HepG2 (cell line): Measurements from ENCODE around the gene PRSS27. TPM values are rescaled to one million over a fixed set of nuclear protein-coding genes. Genes with fewer than 3 reads are reported as not detected.

ENCODE experiments used
- DPF2 ChIP-seq: sonication (generic); formaldehyde crosslinking; IDR thresholded peaks from 2 replicates; pipeline ENCODE4 v1.4.0; 2020; ENCODE audit warnings: mild to moderate bottlenecking, low read depth, missing genetic modification reagents, borderline replicate concordance
- ERF ChIP-seq: IDR thresholded peaks from 2 replicates; pipeline ENCODE4 v1.6.1; 2018; ENCODE audit warnings: missing biosample characterization, missing genetic modification reagents
- GFI1 ChIP-seq: sonication (generic); formaldehyde crosslinking; IDR thresholded peaks from 2 replicates; pipeline ENCODE4 v1.5.0; 2020; ENCODE audit warnings: missing genetic modification reagents, mild to moderate bottlenecking, borderline replicate concordance
- GMEB1 ChIP-seq: sonication (generic); formaldehyde crosslinking; IDR thresholded peaks from 2 replicates; pipeline ENCODE4 v1.5.1; 2020; ENCODE audit warnings: missing genetic modification reagents, mild to moderate bottlenecking, borderline replicate concordance
- KLF13 ChIP-seq: sonication (generic); formaldehyde crosslinking; IDR thresholded peaks from 2 replicates; pipeline ENCODE4 v1.4.0; 2020; ENCODE audit warnings: mild to moderate bottlenecking, missing genetic modification reagents
- NR2F2 ChIP-seq: IDR thresholded peaks from 2 replicates; pipeline ENCODE4 v1.6.1; 2012; ENCODE audit warnings: low read depth, inconsistent platforms, borderline replicate concordance
- PAX8 ChIP-seq: sonication (generic); formaldehyde crosslinking; IDR thresholded peaks from 2 replicates; pipeline ENCODE4 v1.8.0; 2022; ENCODE audit warnings: mild to moderate bottlenecking, missing genetic modification reagents, borderline replicate concordance
- PRPF4 ChIP-seq: fragments of 200-400 bp; formaldehyde crosslinking; IDR thresholded peaks from 2 replicates; pipeline ENCODE4 v1.6.1; 2016; ENCODE audit warnings: low read length, low read depth; ENCODE audit not compliant: poor library complexity, severe bottlenecking
- SUZ12 ChIP-seq: fragments of 150-350 bp; IDR thresholded peaks from 2 replicates; pipeline ENCODE4 v1.6.1; 2014; ENCODE audit warnings: low read depth, low read length
- ZFP36L2 ChIP-seq: sonication (generic); formaldehyde crosslinking; IDR thresholded peaks from 2 replicates; pipeline ENCODE4 v1.4.0; 2020; ENCODE audit warnings: missing genetic modification reagents
- ZNF333 ChIP-seq: sonication (generic); formaldehyde crosslinking; IDR thresholded peaks from 2 replicates; pipeline ENCODE4 v1.4.0; 2020; ENCODE audit warnings: mild to moderate bottlenecking, missing genetic modification reagents, borderline replicate concordance
- ZNF589 ChIP-seq: sonication (generic); formaldehyde crosslinking; conservative IDR thresholded peaks from 2 replicates; pipeline ENCODE4 v1.8.0; 2022; ENCODE audit warnings: mild to moderate bottlenecking, moderate library complexity, missing genetic modification reagents
- ZNF878 ChIP-seq: sonication (generic); formaldehyde crosslinking; IDR thresholded peaks from 2 replicates; pipeline ENCODE4 v1.8.1; 2023; ENCODE audit warnings: mild to moderate bottlenecking, missing genetic modification reagents, moderate library complexity
- polyA plus RNA-seq, 8 experiments: library from polyadenylated mRNA; depleted of rRNA in 3 of 8; stranded (reverse) in 7 of 8; unstranded in 1 of 8; fragments of >200 nt; fragmentation: Illumina TruSeq in 4 of 8; extraction: Trizol in 4 of 8; gene quantifications; 2 replicates each; pipeline versions ENCODE4 v1.2.1 to v1.2.3, GENCODE V29; 2011 to 2016; ENCODE audit warnings: low read depth in 4 of 8, missing spikeins in 1 of 8, mixed read lengths in 1 of 8; ENCODE audit not compliant: insufficient read depth in 1 of 8
- total RNA-seq, 5 experiments: library from RNA; depleted of rRNA; stranded (reverse); fragments of >200 nt; fragmentation: Illumina TruSeq; extraction: Trizol; gene quantifications; 2 replicates each; pipeline ENCODE4 v1.2.3, GENCODE V29; 2016; ENCODE audit warnings: low read depth in 1 of 5
- TF ChIP-seq, protein P1 (sequence below): sonication (generic); formaldehyde crosslinking; IDR thresholded peaks from 2 replicates; pipeline ENCODE4; 2020; ENCODE audit warnings: missing genetic modification reagents, mild to moderate bottlenecking, borderline replicate concordance
- TF ChIP-seq, protein P2 (sequence below): sonication (generic); formaldehyde crosslinking; IDR thresholded peaks from 2 replicates; pipeline ENCODE4 v1.5.1; 2020; ENCODE audit warnings: mild to moderate bottlenecking, missing genetic modification reagents, moderate library complexity
- TF ChIP-seq, protein P3 (sequence below): sonication (generic); formaldehyde crosslinking; IDR thresholded peaks from 2 replicates; pipeline ENCODE4 v1.5.0; 2020; ENCODE audit warnings: missing genetic modification reagents
- TF ChIP-seq, protein P4 (sequence below): sonication (generic); formaldehyde crosslinking; IDR thresholded peaks from 2 replicates; pipeline ENCODE4 v1.5.0; 2020; ENCODE audit warnings: missing genetic modification reagents, mild to moderate bottlenecking, borderline replicate concordance

PRSS27 gene
- total and polyA plus RNA-seq, 2 of the 13 experiments (the other 11 are each of a cell fraction or from before 2014, with no cell fraction given) = 0.20 to 0.73 TPM

GRCh38 chr16:2720719-2721633, 952 bp upstream of the PRSS27 start (continued):
- TF ChIP-seq, protein P1, sequence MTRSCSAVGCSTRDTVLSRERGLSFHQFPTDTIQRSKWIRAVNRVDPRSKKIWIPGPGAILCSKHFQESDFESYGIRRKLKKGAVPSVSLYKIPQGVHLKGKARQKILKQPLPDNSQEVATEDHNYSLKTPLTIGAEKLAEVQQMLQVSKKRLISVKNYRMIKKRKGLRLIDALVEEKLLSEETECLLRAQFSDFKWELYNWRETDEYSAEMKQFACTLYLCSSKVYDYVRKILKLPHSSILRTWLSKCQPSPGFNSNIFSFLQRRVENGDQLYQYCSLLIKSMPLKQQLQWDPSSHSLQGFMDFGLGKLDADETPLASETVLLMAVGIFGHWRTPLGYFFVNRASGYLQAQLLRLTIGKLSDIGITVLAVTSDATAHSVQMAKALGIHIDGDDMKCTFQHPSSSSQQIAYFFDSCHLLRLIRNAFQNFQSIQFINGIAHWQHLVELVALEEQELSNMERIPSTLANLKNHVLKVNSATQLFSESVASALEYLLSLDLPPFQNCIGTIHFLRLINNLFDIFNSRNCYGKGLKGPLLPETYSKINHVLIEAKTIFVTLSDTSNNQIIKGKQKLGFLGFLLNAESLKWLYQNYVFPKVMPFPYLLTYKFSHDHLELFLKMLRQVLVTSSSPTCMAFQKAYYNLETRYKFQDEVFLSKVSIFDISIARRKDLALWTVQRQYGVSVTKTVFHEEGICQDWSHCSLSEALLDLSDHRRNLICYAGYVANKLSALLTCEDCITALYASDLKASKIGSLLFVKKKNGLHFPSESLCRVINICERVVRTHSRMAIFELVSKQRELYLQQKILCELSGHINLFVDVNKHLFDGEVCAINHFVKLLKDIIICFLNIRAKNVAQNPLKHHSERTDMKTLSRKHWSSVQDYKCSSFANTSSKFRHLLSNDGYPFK = peak; percentile 53; the same call in 1 of the 2 replicates
- no peak for TF ChIP-seq ZNF589 (CRISPR knock-in tag)
- TF ChIP-seq, protein P2, sequence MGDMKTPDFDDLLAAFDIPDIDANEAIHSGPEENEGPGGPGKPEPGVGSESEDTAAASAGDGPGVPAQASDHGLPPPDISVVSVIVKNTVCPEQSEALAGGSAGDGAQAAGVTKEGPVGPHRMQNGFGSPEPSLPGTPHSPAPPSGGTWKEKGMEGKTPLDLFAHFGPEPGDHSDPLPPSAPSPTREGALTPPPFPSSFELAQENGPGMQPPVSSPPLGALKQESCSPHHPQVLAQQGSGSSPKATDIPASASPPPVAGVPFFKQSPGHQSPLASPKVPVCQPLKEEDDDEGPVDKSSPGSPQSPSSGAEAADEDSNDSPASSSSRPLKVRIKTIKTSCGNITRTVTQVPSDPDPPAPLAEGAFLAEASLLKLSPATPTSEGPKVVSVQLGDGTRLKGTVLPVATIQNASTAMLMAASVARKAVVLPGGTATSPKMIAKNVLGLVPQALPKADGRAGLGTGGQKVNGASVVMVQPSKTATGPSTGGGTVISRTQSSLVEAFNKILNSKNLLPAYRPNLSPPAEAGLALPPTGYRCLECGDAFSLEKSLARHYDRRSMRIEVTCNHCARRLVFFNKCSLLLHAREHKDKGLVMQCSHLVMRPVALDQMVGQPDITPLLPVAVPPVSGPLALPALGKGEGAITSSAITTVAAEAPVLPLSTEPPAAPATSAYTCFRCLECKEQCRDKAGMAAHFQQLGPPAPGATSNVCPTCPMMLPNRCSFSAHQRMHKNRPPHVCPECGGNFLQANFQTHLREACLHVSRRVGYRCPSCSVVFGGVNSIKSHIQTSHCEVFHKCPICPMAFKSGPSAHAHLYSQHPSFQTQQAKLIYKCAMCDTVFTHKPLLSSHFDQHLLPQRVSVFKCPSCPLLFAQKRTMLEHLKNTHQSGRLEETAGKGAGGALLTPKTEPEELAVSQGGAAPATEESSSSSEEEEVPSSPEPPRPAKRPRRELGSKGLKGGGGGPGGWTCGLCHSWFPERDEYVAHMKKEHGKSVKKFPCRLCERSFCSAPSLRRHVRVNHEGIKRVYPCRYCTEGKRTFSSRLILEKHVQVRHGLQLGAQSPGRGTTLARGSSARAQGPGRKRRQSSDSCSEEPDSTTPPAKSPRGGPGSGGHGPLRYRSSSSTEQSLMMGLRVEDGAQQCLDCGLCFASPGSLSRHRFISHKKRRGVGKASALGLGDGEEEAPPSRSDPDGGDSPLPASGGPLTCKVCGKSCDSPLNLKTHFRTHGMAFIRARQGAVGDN (CRISPR knock-in tag) = peak; percentile 74
- no peak for TF ChIP-seq KLF13 (CRISPR knock-in tag)
- TF ChIP-seq GFI1 = no peak
- no peak for TF ChIP-seq PAX8 (CRISPR knock-in tag)
- peak; percentile 28; the same call in 1 of the 2 replicates for TF ChIP-seq NR2F2
- TF ChIP-seq ZNF333 (CRISPR knock-in tag) = no peak
- peak; percentile 63; the same call in 1 of the 2 replicates for TF ChIP-seq GMEB1
- TF ChIP-seq, protein P3, sequence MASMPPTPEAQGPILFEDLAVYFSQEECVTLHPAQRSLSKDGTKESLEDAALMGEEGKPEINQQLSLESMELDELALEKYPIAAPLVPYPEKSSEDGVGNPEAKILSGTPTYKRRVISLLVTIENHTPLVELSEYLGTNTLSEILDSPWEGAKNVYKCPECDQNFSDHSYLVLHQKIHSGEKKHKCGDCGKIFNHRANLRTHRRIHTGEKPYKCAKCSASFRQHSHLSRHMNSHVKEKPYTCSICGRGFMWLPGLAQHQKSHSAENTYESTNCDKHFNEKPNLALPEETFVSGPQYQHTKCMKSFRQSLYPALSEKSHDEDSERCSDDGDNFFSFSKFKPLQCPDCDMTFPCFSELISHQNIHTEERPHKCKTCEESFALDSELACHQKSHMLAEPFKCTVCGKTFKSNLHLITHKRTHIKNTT (CRISPR knock-in tag) = no peak
- TF ChIP-seq, protein P4, sequence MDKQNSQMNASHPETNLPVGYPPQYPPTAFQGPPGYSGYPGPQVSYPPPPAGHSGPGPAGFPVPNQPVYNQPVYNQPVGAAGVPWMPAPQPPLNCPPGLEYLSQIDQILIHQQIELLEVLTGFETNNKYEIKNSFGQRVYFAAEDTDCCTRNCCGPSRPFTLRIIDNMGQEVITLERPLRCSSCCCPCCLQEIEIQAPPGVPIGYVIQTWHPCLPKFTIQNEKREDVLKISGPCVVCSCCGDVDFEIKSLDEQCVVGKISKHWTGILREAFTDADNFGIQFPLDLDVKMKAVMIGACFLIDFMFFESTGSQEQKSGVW (CRISPR knock-in tag) = no peak
- TF ChIP-seq ZFP36L2 (CRISPR knock-in tag) = no peak
- TF ChIP-seq ZNF878 (CRISPR knock-in tag) = 0 out of 2 replicates have a peak, but pooled peaks have one; percentile 25
- TF ChIP-seq DPF2 (CRISPR knock-in tag) = no peak
- TF ChIP-seq PRPF4 = no peak
- no peak for TF ChIP-seq SUZ12
- TF ChIP-seq ERF (CRISPR knock-in tag) = peak; percentile 53; the same call in 1 of the 2 replicates
